Mesendoderm (in vitro differentiated cells): ENCODE measurements around the gene GPR149.

ENCODE experiments used
- DNase-seq: peaks from one replicate; pipeline ENCODE4 v3.0.0; 2013
- H2AK5ac ChIP-seq: 2 replicates; pipeline ENCODE4 v1.6.1; 2013; ENCODE audit warnings: low read length, inconsistent platforms
- H2BK120ac ChIP-seq: 2 replicates; pipeline ENCODE4 v1.6.1; 2013; ENCODE audit warnings: low read depth, mild to moderate bottlenecking, low read length, moderate library complexity, mixed read lengths
- H2BK15ac ChIP-seq: replicated peaks from 2 replicates; pipeline ENCODE4 v1.6.1; 2013; ENCODE audit warnings: low read depth, mild to moderate bottlenecking, moderate library complexity
- H2BK5ac ChIP-seq: 2 replicates; pipeline ENCODE4 v1.6.1; 2013; ENCODE audit warnings: low read length, inconsistent platforms
- H3K18ac ChIP-seq: 2 replicates; pipeline ENCODE4 v1.6.1; 2013; ENCODE audit warnings: mild to moderate bottlenecking, low read length, mixed read lengths
- H3K23ac ChIP-seq: one replicate; pipeline ENCODE4 v1.6.1; 2013; ENCODE audit warnings: low read length
- H3K27ac ChIP-seq: 2 replicates; pipeline ENCODE4 v1.5.1; 2013; ENCODE audit warnings: low read depth, mild to moderate bottlenecking, inconsistent platforms, low read length, moderate library complexity
- H3K27me3 ChIP-seq: 2 replicates; pipeline ENCODE4 v1.6.1; 2013; ENCODE audit warnings: low read length, control low read depth, mild to moderate bottlenecking, inconsistent platforms; ENCODE audit not compliant: insufficient read depth, poor library complexity
- H3K36me3 ChIP-seq: 2 replicates; pipeline ENCODE4 v1.6.1; 2013; ENCODE audit warnings: low read length, inconsistent platforms; ENCODE audit not compliant: control insufficient read depth, insufficient read depth
- H3K4ac ChIP-seq: one replicate; pipeline ENCODE4 v1.6.1; 2013; ENCODE audit warnings: low read depth, mild to moderate bottlenecking, low read length, moderate library complexity
- H3K4me1 ChIP-seq: 2 replicates; pipeline ENCODE4 v1.6.1; 2013; ENCODE audit warnings: low read depth, low read length, inconsistent platforms; ENCODE audit not compliant: control insufficient read depth
- H3K4me2 ChIP-seq: 2 replicates; pipeline ENCODE4 v1.6.1; 2013; ENCODE audit warnings: low read length
- H3K4me3 ChIP-seq: 2 replicates; pipeline ENCODE4 v1.5.1; 2013; ENCODE audit warnings: mild to moderate bottlenecking, low read length
- H3K56ac ChIP-seq: one replicate; pipeline ENCODE4 v1.6.1; 2013; ENCODE audit warnings: low read length
- H3K79me1 ChIP-seq: 2 replicates; pipeline ENCODE4 v1.6.1; 2013; ENCODE audit warnings: low read length, inconsistent platforms
- H3K79me2 ChIP-seq: 2 replicates; pipeline ENCODE4 v1.6.1; 2013; ENCODE audit warnings: mild to moderate bottlenecking, low read length; ENCODE audit not compliant: control insufficient read depth, insufficient read depth
- H3K9ac ChIP-seq: 2 replicates; pipeline ENCODE4 v1.6.1; 2013; ENCODE audit warnings: low read length, inconsistent platforms
- H4K5ac ChIP-seq: one replicate; pipeline ENCODE4 v1.6.1; 2013; ENCODE audit warnings: low read length
- H4K8ac ChIP-seq: one replicate; pipeline ENCODE4 v1.6.1; 2013; ENCODE audit warnings: low read depth, mild to moderate bottlenecking, control low read depth, low read length, moderate library complexity
- WGBS: extraction: QIAGEN DNeasy Blood & Tissue Kit; methylation state at CpG from one replicate; pipeline ENCODE4 v1.1.7; 2013; ENCODE audit warnings: low lambda C conversion rate, missing lambda C conversion rate; ENCODE audit not compliant: insufficient coverage; ENCODE audit errors: extremely low coverage; 5-methylcytosine and 5-hydroxymethylcytosine counted together

The GPR149 gene

GRCh38 chr3:154316974-154317767 is 112.8 kb downstream of the GPR149 start:
- peaks cover 4% of the 10 kb centered on the region for H3K36me3 ChIP-seq
- peak overlapping the region; percentile 27 for H2BK15ac ChIP-seq
- H3K4me3 ChIP-seq = no peak overlapping the region
- no peaks in the 10 kb centered on the region for H3K27me3 ChIP-seq
- peaks cover 2% of the 10 kb centered on the region for H3K79me1 ChIP-seq
- no peak for DNase-seq
- peaks cover 12% of the 10 kb centered on the region for H3K4me1 ChIP-seq
- no peak overlapping the region for H4K8ac ChIP-seq
- no peak overlapping the region for H2BK120ac ChIP-seq
- peaks cover 55% of the 10 kb centered on the region for H3K79me2 ChIP-seq
- no peak overlapping the region for H3K23ac ChIP-seq
- H2BK5ac ChIP-seq = no peak overlapping the region
- no CpG with 5 or more reads among the region's 5 CpGs for WGBS
- no peak overlapping the region for H3K18ac ChIP-seq
- H3K4ac ChIP-seq = no peak overlapping the region
- H3K56ac ChIP-seq = no peak overlapping the region
- H3K27ac ChIP-seq = no peak overlapping the region
- no peak overlapping the region for H2AK5ac ChIP-seq
- no peak overlapping the region for H3K4me2 ChIP-seq
- no peak overlapping the region for H4K5ac ChIP-seq
- H3K9ac ChIP-seq = no peak overlapping the region

DNA sequence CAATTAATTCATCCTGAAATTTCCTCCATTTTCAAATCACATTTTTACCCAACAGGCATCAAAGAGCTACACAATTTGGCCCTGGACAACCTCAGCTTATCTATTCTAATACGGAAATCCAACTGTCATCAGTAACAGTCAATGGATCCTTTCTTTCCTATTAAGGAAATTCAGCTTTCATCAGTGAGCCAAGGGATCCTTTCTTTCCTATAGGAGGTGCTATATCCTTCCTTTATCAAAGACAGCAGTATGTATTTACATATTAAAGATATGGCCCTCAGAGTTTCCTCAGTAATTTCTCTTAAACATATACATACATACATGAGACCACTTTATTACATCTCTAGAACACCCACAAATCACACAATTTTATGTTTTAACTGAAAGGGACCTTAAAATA is 115.8 kb downstream of the GPR149 start:
- no peak overlapping the region for H3K56ac ChIP-seq
- no peak overlapping the region for H3K18ac ChIP-seq
- no CpG with 5 or more reads among the region's 1 CpG for WGBS
- no peak overlapping the region for H3K27ac ChIP-seq
- no peak overlapping the region for H2BK120ac ChIP-seq
- H3K4ac ChIP-seq = no peak overlapping the region
- no peaks in the 10 kb centered on the region for H3K4me1 ChIP-seq
- DNase-seq = peak; percentile 32
- H3K9ac ChIP-seq = no peak overlapping the region
- H2AK5ac ChIP-seq = no peak overlapping the region
- H2BK15ac ChIP-seq = no peak overlapping the region
- H4K5ac ChIP-seq = no peak overlapping the region
- H3K23ac ChIP-seq = no peak overlapping the region
- H3K79me2 ChIP-seq = peaks cover 26% of the 10 kb centered on the region
- no peak overlapping the region for H2BK5ac ChIP-seq
- H3K79me1 ChIP-seq = no peaks in the 10 kb centered on the region
- no peaks in the 10 kb centered on the region for H3K27me3 ChIP-seq
- no peak overlapping the region for H3K4me2 ChIP-seq
- H3K4me3 ChIP-seq = no peak overlapping the region
- H3K36me3 ChIP-seq = peaks cover 4% of the 10 kb centered on the region
- no peak overlapping the region for H4K8ac ChIP-seq

DNA sequence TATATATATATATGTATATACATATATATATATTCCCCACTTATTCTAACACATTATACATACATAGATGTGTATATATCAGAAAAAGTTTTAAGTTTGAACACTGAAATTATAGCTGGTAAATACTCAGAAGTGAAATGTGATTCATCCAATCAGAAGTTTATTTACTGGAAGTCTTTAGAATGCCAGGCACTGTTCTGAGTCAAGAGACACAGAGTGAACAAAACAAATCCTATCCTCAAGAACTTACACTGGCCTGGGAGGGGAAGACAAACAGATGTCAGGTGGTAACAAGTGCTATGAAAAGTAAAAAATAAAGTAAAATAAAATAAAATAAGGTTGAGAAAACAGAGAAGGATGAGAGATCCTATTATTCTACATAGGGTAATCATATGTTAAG is 119.2 kb downstream of the GPR149 start:
- H3K79me2 ChIP-seq = peaks cover 2% of the 10 kb centered on the region
- no peak overlapping the region for H2BK120ac ChIP-seq
- H3K27me3 ChIP-seq = no peaks in the 10 kb centered on the region
- peaks cover 4% of the 10 kb centered on the region for H3K36me3 ChIP-seq
- H3K4me3 ChIP-seq = no peak overlapping the region
- no peak overlapping the region for H4K5ac ChIP-seq
- H2BK5ac ChIP-seq = no peak overlapping the region
- H3K4me2 ChIP-seq = no peak overlapping the region
- no peaks in the 10 kb centered on the region for H3K79me1 ChIP-seq
- H2AK5ac ChIP-seq = no peak overlapping the region
- H3K18ac ChIP-seq = no peak overlapping the region
- DNase-seq = no peak
- no peak overlapping the region for H4K8ac ChIP-seq
- no peak overlapping the region for H3K56ac ChIP-seq
- H3K4ac ChIP-seq = no peak overlapping the region
- H3K23ac ChIP-seq = no peak overlapping the region
- no peak overlapping the region for H3K27ac ChIP-seq
- no peak overlapping the region for H3K9ac ChIP-seq
- no peak overlapping the region for H2BK15ac ChIP-seq
- no peaks in the 10 kb centered on the region for H3K4me1 ChIP-seq

DNA sequence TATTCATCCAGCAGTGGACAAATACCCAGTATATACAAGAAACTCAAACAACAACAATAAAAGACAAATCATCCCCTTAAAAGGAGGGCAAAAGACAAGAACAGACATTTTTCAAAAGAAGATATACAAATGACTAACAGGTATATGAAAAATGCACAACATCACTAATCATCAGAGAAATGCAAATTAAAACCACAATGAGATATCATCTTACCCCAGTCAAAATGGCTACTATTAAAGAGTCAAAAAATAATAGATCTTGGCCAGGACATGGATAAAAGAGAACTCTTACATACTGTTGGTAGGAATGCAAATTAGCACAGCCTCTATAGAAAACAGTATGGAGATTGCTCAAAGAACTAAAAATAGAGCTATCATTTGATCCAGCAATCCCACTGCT is 122.6 kb downstream of the GPR149 start:
- no peaks in the 10 kb centered on the region for H3K27me3 ChIP-seq
- DNase-seq = no peak
- no peak overlapping the region for H3K9ac ChIP-seq
- H4K8ac ChIP-seq = no peak overlapping the region
- H3K36me3 ChIP-seq = peaks cover 4% of the 10 kb centered on the region
- H2AK5ac ChIP-seq = no peak overlapping the region
- H3K27ac ChIP-seq = no peak overlapping the region
- H3K23ac ChIP-seq = no peak overlapping the region
- H2BK5ac ChIP-seq = no peak overlapping the region
- no peak overlapping the region for H3K18ac ChIP-seq
- no peaks in the 10 kb centered on the region for H3K79me1 ChIP-seq
- H3K4ac ChIP-seq = no peak overlapping the region
- H3K4me3 ChIP-seq = no peak overlapping the region
- H2BK120ac ChIP-seq = no peak overlapping the region
- H3K56ac ChIP-seq = no peak overlapping the region
- H2BK15ac ChIP-seq = no peak overlapping the region
- no peak overlapping the region for H3K4me2 ChIP-seq
- no peaks in the 10 kb centered on the region for H3K4me1 ChIP-seq
- H3K79me2 ChIP-seq = peaks cover 2% of the 10 kb centered on the region
- H4K5ac ChIP-seq = no peak overlapping the region

DNA sequence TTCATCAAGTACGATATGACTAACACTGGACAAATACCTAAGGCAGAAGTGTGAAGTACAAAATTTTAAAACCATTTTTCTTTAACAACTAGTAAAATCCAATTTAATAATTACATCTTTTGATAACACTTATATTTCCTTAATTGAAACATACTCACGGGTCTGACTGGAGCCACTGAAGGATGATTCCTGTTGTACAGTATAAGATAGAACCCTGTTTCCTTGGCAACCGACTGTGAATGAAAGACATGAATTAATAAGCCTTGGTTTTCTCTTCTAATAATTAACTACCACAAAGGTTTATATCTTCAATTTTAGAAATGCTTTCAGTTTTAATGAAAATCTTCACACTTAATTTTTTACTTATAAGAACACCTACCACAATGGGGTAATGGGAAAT is 125.1 kb downstream of the GPR149 start:
- Histone ChIP-seq H2AK5ac (no peak overlapping the region), H3K18ac (no peak overlapping the region), H3K4ac (no peak overlapping the region), H3K23ac (no peak overlapping the region), H2BK120ac (no peak overlapping the region), H4K5ac (no peak overlapping the region), H4K8ac (no peak overlapping the region), H3K9ac (no peak overlapping the region), H3K27ac (no peak overlapping the region), H3K56ac (no peak overlapping the region), H3K4me3 (no peak overlapping the region), H3K36me3 (peaks cover 7% of the 10 kb centered on the region), H3K79me2 (peaks cover 2% of the 10 kb centered on the region), H2BK5ac (no peak overlapping the region), H3K4me1 (no peaks in the 10 kb centered on the region), H3K27me3 (no peaks in the 10 kb centered on the region), H2BK15ac (no peak overlapping the region), H3K79me1 (no peaks in the 10 kb centered on the region), H3K4me2 (no peak overlapping the region)
- no peak for DNase-seq
- no CpG with 5 or more reads among the region's 3 CpGs for WGBS

- Histone ChIP-seq H3K23ac (no peak overlapping the region), H3K79me2 (peaks cover 2% of the 10 kb centered on the region), H4K5ac (no peak overlapping the region), H3K27ac (no peak overlapping the region), H3K79me1 (no peaks in the 10 kb centered on the region), H3K4me1 (no peaks in the 10 kb centered on the region), H3K27me3 (no peaks in the 10 kb centered on the region), H2BK5ac (no peak overlapping the region), H3K4me2 (no peak overlapping the region), H4K8ac (no peak overlapping the region), H3K4ac (no peak overlapping the region), H3K56ac (no peak overlapping the region), H2BK15ac (no peak overlapping the region), H2AK5ac (no peak overlapping the region), H3K18ac (no peak overlapping the region), H2BK120ac (no peak overlapping the region), H3K36me3 (peaks cover 7% of the 10 kb centered on the region), H3K9ac (no peak overlapping the region), H3K4me3 (no peak overlapping the region)
- DNase-seq = no peak
Observed at GRCh38 chr3:154304116-154304786, 125.7 kb downstream of the GPR149 start.
